Neural crest cell (in vitro differentiated cells): ENCODE data around the gene AVEN. TPM values are rescaled to one million over a fixed set of nuclear protein-coding genes. Genes with fewer than 3 reads are reported as not detected.

ENCODE experiments used
- DNase-seq: peaks from one replicate; pipeline ENCODE4 v3.0.0; 2021; ENCODE audit warnings: low read depth, mixed read lengths, low spot score
- H3K27ac Mint-ChIP-seq: one replicate; pipeline ENCODE4 v1.8.0; 2021; ENCODE audit warnings: mild to moderate bottlenecking, mixed read lengths; ENCODE audit not compliant: unreplicated experiment
- H3K27me3 Mint-ChIP-seq: 2 replicates; pipeline ENCODE4 v1.8.0; 2021; ENCODE audit warnings: low read depth, mild to moderate bottlenecking, mixed read lengths
- H3K36me3 Mint-ChIP-seq: 2 replicates; pipeline ENCODE4 v1.8.0; 2021; ENCODE audit warnings: low read depth, mild to moderate bottlenecking, mixed read lengths
- H3K4me1 Mint-ChIP-seq: 2 replicates; pipeline ENCODE4 v1.8.0; 2021; ENCODE audit warnings: mixed read lengths
- H3K4me3 Mint-ChIP-seq: one replicate; pipeline ENCODE4 v1.8.0; 2021; ENCODE audit warnings: mild to moderate bottlenecking, mixed read lengths
- H3K9me3 Mint-ChIP-seq: 2 replicates; pipeline ENCODE4 v1.8.0; 2021; ENCODE audit warnings: mixed read lengths
- CTCF ChIP-seq: fragments of 200-600 bp; sonication (generic); conservative IDR thresholded peaks from 2 replicates; pipeline ENCODE4 v1.5.0; 2021; ENCODE audit warnings: antibody characterized with exemption, mild to moderate bottlenecking
- total RNA-seq: library from RNA; stranded (reverse); gene quantifications from 2 replicates; pipeline ENCODE4 v1.2.1, GENCODE V29; 2021

AVEN gene
- total RNA-seq, 1 donor from 2014 or later, result 15.0 TPM

DNA sequence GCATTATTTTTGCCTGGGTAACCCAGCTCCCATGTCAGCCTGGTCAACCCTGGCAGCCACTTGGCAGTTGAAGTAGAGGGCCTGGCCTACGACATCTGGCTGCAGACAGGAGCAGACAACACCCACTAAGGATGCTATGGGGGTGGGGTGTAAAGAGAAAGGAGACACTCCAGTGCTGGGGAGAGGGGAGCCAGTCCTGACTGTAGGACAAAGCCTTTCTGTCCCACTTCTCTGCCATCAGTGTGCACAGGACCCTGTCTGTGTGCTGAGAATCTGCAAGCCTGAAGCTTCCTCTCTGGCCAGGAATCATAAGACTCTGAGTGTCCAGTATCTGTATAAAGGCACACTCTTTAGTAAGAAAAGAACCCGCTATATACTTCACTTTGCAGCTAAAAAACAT is 167.0 kb downstream of the AVEN start:
- no peaks in the 10 kb centered on the region for H3K9me3 Mint-ChIP-seq

DNA sequence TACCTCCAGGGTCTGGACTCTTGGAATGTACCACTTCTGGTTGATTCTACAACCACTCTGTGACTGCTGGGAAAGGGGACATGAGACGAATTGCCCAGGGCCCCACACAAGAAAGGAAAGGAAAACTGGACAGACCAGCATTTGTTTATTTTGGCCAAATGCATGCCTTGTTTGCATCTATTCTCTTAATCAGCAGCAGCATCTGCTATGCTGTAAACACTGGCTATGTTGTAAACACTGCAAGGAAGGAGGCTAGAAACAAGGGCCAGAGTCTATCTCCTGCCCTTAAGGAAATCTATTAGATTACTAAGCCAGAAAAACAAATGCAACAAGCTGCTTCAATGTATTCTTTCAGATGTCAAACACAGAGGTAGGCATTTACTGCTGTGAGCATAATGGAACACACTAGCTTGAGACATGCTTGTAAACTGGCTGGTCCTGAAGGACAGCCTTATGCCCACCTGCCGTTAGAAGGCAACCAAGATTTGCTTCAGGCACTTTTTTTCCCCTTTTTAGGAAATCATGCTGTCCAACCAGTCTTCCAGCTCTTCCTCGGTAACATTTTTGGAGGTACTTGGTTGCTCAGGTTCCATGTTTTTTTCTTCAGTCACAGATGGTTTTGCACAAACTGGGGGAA is 172.8 kb downstream of the AVEN start:
- no peaks in the 10 kb centered on the region for H3K4me1 Mint-ChIP-seq
- TF ChIP-seq CTCF, result no peak
- H3K27me3 Mint-ChIP-seq, result no peaks in the 10 kb centered on the region
- H3K27ac Mint-ChIP-seq, result no peak overlapping the region
- H3K36me3 Mint-ChIP-seq, result no peaks in the 10 kb centered on the region
- H3K4me3 Mint-ChIP-seq, result no peak overlapping the region
- DNase-seq, result no peak
- no peaks in the 10 kb centered on the region for H3K9me3 Mint-ChIP-seq

More for the DNA sequence above, 167.0 kb downstream of the AVEN start:
- Mint-ChIP-seq H3K27ac (peak overlapping the region; percentile 16), H3K4me1 (peaks cover 7% of the 10 kb centered on the region), H3K27me3 (no peaks in the 10 kb centered on the region), H3K36me3 (no peaks in the 10 kb centered on the region), H3K4me3 (no peak overlapping the region)
- no peak for TF ChIP-seq CTCF
- DNase-seq, result no peak

DNA sequence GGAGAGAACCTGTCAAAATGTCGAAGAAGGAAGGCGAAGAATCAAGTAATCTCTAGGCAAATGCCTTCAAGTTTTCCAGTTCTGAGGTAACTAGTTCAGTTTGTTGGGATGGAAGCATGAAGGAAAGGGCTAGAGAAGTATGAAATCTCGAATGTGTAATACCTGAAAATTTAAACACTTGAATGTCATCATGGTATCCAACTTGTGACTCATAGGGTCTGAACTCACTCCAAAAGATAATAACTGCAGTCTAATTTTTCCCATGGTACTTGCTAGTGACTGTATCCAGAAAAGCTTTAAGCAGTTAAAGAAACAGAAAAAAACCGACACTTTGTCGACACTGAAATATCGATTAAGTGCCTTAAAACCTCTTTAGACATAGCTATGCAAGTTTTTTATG is 173.6 kb downstream of the AVEN start:
- TF ChIP-seq CTCF, result no peak
- DNase-seq, result no peak
- Mint-ChIP-seq H3K9me3 (no peaks in the 10 kb centered on the region), H3K4me1 (no peaks in the 10 kb centered on the region), H3K36me3 (no peaks in the 10 kb centered on the region), H3K27me3 (no peaks in the 10 kb centered on the region), H3K4me3 (no peak overlapping the region), H3K27ac (no peak overlapping the region)

DNA sequence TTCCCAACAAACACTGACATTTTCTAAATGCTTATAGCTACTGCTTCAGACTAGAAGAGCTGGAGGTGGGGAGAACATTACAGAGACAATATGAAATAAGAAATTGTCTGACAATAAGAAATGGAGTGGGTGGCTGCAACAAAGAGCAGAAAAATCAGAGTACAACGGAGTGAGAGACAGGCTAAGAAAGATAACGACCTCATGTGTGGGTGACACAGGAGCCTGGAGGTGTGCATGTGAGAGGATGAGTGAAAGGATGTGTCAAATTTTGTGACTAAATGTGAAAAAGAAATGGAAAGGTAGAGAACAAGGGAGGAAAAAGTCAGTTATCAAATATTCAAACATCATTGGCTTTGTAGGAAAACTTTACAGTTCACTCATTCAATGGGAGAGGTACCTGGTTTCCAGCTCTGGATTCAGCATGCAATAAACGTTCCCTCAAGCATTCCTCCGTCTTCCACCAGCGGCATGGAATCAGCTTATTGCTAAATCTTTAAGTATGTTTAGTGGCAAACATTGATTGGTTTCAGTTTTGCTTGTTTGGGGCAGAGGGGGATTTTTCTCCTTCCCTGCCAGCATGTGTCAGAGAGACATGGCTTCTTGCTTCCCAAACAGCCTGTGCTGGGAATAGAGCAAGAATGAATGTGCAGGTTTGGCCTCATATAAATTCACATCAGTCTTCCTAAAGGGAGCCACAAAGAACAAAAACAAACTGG is 174.5 kb downstream of the AVEN start:
- H3K9me3 Mint-ChIP-seq, result no peaks in the 10 kb centered on the region
- DNase-seq, result no peak
- TF ChIP-seq CTCF, result no peak
- no peaks in the 10 kb centered on the region for H3K4me1 Mint-ChIP-seq
- peaks cover 2% of the 10 kb centered on the region for H3K36me3 Mint-ChIP-seq
- peak overlapping the region; percentile 83 for H3K27ac Mint-ChIP-seq
- no peak overlapping the region for H3K4me3 Mint-ChIP-seq
- H3K27me3 Mint-ChIP-seq, result no peaks in the 10 kb centered on the region

GRCh38 chr15:33860754-33861153 is 178.2 kb downstream of the AVEN start:
- Mint-ChIP-seq H3K36me3 (peaks cover 2% of the 10 kb centered on the region), H3K4me1 (no peaks in the 10 kb centered on the region), H3K27me3 (no peaks in the 10 kb centered on the region), H3K9me3 (no peaks in the 10 kb centered on the region), H3K27ac (no peak overlapping the region), H3K4me3 (no peak overlapping the region)
- no peak for DNase-seq
- no peak for TF ChIP-seq CTCF
